IMR-90 (cell line): ENCODE results near the gene KRABD2.

ENCODE experiments used
- ATAC-seq: fragments of 200-7000 bp; cut with Tn5 transposase; 2 replicates; pipeline ENCODE4 v1.9.1; 2020; ENCODE audit warnings: low read depth, mild to moderate bottlenecking, moderate library complexity
- BruUV-seq: library from RNA; stranded (reverse); fragments of 400-500 nt; replicated peaks from 2 replicates; lab custom pipeline; 2021; lab: Mats Ljungman, UMichigan
- CTCF ChIA-PET: fragments of 300-600 bp; formaldehyde crosslinking; extraction: SDS; loops from one replicate; lab custom pipeline; 2021; ENCODE audit warnings: antibody characterized with exemption; lab: Yijun Ruan, JAX
- POLR2A ChIA-PET: fragments of 300-600 bp; sonication (Branson Sonifier 250); formaldehyde crosslinking; loops from one replicate; lab custom pipeline; 2022; ENCODE audit warnings: antibody characterized with exemption; ENCODE audit not compliant: unreplicated experiment; lab: Charles Lee
- DNase-seq: peaks from one replicate; pipeline ENCODE4 v3.0.0; 2013
- H2AFZ ChIP-seq: replicated peaks from 2 replicates; pipeline ENCODE3; 2013; ENCODE audit warnings: low read length, mild to moderate bottlenecking; ENCODE audit not compliant: poor library complexity
- H2AK5ac ChIP-seq: 2 replicates; pipeline ENCODE4 v1.6.1; 2013; ENCODE audit warnings: low read depth, low read length, inconsistent platforms
- H2AK9ac ChIP-seq: replicated peaks from 2 replicates; pipeline ENCODE3; 2013; ENCODE audit warnings: mild to moderate bottlenecking, low read depth, low read length, moderate library complexity; ENCODE audit not compliant: poor library complexity
- H2BK120ac ChIP-seq: 2 replicates; pipeline ENCODE4 v1.6.1; 2013; ENCODE audit warnings: low read depth, low read length, inconsistent platforms
- H2BK15ac ChIP-seq: 3 replicates; pipeline ENCODE4 v1.6.1; 2013; ENCODE audit warnings: low read depth, low read length, inconsistent platforms
- H2BK20ac ChIP-seq: 2 replicates; pipeline ENCODE4 v1.6.1; 2013; ENCODE audit warnings: low read depth, mild to moderate bottlenecking, inconsistent platforms, low read length, moderate library complexity
- H2BK5ac ChIP-seq: 2 replicates; pipeline ENCODE4 v1.6.1; 2013; ENCODE audit warnings: mild to moderate bottlenecking, low read depth, low read length, inconsistent platforms; ENCODE audit not compliant: poor library complexity, severe bottlenecking
- H3K14ac ChIP-seq: replicated peaks from 2 replicates; pipeline ENCODE4 v1.6.1; 2013; ENCODE audit warnings: low read depth, low read length, inconsistent platforms
- H3K18ac ChIP-seq: 2 replicates; pipeline ENCODE4 v1.6.1; 2013; ENCODE audit warnings: low read depth, low read length, control low read depth
- H3K23ac ChIP-seq: 2 replicates; pipeline ENCODE4 v1.6.1; 2013; ENCODE audit warnings: low read depth, low read length, inconsistent platforms
- H3K27ac ChIP-seq: 2 replicates; pipeline ENCODE4 v1.5.1; 2013; ENCODE audit warnings: mild to moderate bottlenecking, control low read depth, low read length; ENCODE audit not compliant: insufficient read depth
- H3K27me3 ChIP-seq: 2 replicates; pipeline ENCODE4 v1.6.1; 2013; ENCODE audit warnings: low read length; ENCODE audit not compliant: control insufficient read depth, insufficient read depth
- H3K36me3 ChIP-seq: 2 replicates; pipeline ENCODE4 v1.6.1; 2013; ENCODE audit warnings: low read length, mixed read lengths; ENCODE audit not compliant: control insufficient read depth, insufficient read depth
- H3K4ac ChIP-seq: 2 replicates; pipeline ENCODE4 v1.6.1; 2013; ENCODE audit warnings: low read depth, low read length, inconsistent platforms
- H3K4me1 ChIP-seq: 2 replicates; pipeline ENCODE4 v1.6.1; 2013; ENCODE audit warnings: low read length, mixed read lengths; ENCODE audit not compliant: control insufficient read depth, insufficient read depth
- H3K4me2 ChIP-seq: 2 replicates; pipeline ENCODE4 v1.6.1; 2013; ENCODE audit warnings: low read depth, mild to moderate bottlenecking, control low read depth, low read length, moderate library complexity
- H3K4me3 ChIP-seq: 2 replicates; pipeline ENCODE4 v1.5.1; 2013; ENCODE audit warnings: low read depth, mild to moderate bottlenecking, control low read depth, low read length, moderate library complexity; ENCODE audit not compliant: insufficient read depth
- H3K56ac ChIP-seq: 2 replicates; pipeline ENCODE4 v1.6.1; 2013; ENCODE audit warnings: low read length, inconsistent platforms; ENCODE audit not compliant: insufficient read depth; ENCODE audit errors: extremely low read depth
- H3K79me1 ChIP-seq, 2 experiments: 2 replicates each; pipeline ENCODE4 v1.6.1; 2013; ENCODE audit warnings: low read length in 2 of 2, inconsistent platforms in 1 of 2, low read depth in 1 of 2
- H3K9ac ChIP-seq: 2 replicates; pipeline ENCODE4 v1.6.1; 2013; ENCODE audit warnings: low read depth, low read length, control low read depth
- H3K9me1 ChIP-seq: 2 replicates; pipeline ENCODE4 v1.6.1; 2013; ENCODE audit warnings: low read length, inconsistent platforms; ENCODE audit not compliant: insufficient read depth
- H3K9me3 ChIP-seq: 2 replicates; pipeline ENCODE4 v1.6.1; 2013; ENCODE audit warnings: low read length; ENCODE audit not compliant: control insufficient read depth, insufficient read depth
- H4K20me1 ChIP-seq: 2 replicates; pipeline ENCODE4 v1.6.1; 2013; ENCODE audit warnings: low read length, inconsistent platforms; ENCODE audit not compliant: insufficient read depth
- H4K5ac ChIP-seq: 2 replicates; pipeline ENCODE4 v1.6.1; 2013; ENCODE audit warnings: mild to moderate bottlenecking, low read depth, low read length, control low read depth
- H4K8ac ChIP-seq, 2 experiments: 2 replicates each; pipeline ENCODE4 v1.6.1; 2013; ENCODE audit warnings: low read depth in 2 of 2, low read length in 2 of 2, control low read depth in 1 of 2, inconsistent platforms in 1 of 2
- H4K91ac ChIP-seq: 2 replicates; pipeline ENCODE4 v1.6.1; 2013; ENCODE audit warnings: low read depth, low read length, inconsistent platforms; ENCODE audit not compliant: insufficient read depth
- CEBPB ChIP-seq: IDR thresholded peaks from 2 replicates; pipeline ENCODE4 v1.6.1; 2012; ENCODE audit warnings: low read depth, low read length, improper control_type of control experiment
- CHD1 ChIP-seq: IDR thresholded peaks from 2 replicates; pipeline ENCODE4 v1.6.1; 2012; ENCODE audit warnings: low read depth, low read length, improper control_type of control experiment
- MAFK ChIP-seq: IDR thresholded peaks from 2 replicates; pipeline ENCODE4 v1.6.1; 2012; ENCODE audit warnings: low read depth, low read length, improper control_type of control experiment
- MAZ ChIP-seq: IDR thresholded peaks from 2 replicates; pipeline ENCODE4 v1.6.1; 2012; ENCODE audit warnings: low read depth, mild to moderate bottlenecking, low read length, improper control_type of control experiment, moderate library complexity, borderline replicate concordance
- MXI1 ChIP-seq: IDR thresholded peaks from 2 replicates; pipeline ENCODE4 v1.6.1; 2012; ENCODE audit warnings: low read depth, mild to moderate bottlenecking, low read length, moderate library complexity, borderline replicate concordance
- NFE2L2 ChIP-seq: fragments of 150-350 bp; IDR thresholded peaks from 2 replicates; pipeline ENCODE4 v1.6.1; 2016; ENCODE audit warnings: low read depth, mild to moderate bottlenecking, low read length
- POLR2A ChIP-seq: IDR thresholded peaks from 2 replicates; pipeline ENCODE4 v1.6.1; 2012; ENCODE audit warnings: mild to moderate bottlenecking, low read depth, low read length
- RAD21 ChIP-seq: IDR thresholded peaks from 2 replicates; pipeline ENCODE4 v1.6.1; 2012; ENCODE audit warnings: low read length, improper control_type of control experiment
- RCOR1 ChIP-seq: IDR thresholded peaks from 2 replicates; pipeline ENCODE4 v1.6.1; 2012; ENCODE audit warnings: mild to moderate bottlenecking, low read length, improper control_type of control experiment; ENCODE audit not compliant: insufficient replicate concordance
- RFX5 ChIP-seq: IDR thresholded peaks from 2 replicates; pipeline ENCODE4 v1.8.0; 2012; ENCODE audit warnings: low read depth, mild to moderate bottlenecking, low read length, moderate library complexity
- SMC3 ChIP-seq: fragments of 150-350 bp; IDR thresholded peaks from 2 replicates; pipeline ENCODE4 v1.6.1; 2016; ENCODE audit warnings: low read depth, mild to moderate bottlenecking, antibody characterized with exemption, low read length, moderate library complexity
- WGBS, 2 experiments: methylation state at CpG; one replicate each; pipeline versions ENCODE4 v1.1.5 to v1.1.7; 2013; ENCODE audit warnings: missing lambda C conversion rate in 2 of 2; ENCODE audit not compliant: insufficient read length in 1 of 2; ENCODE audit errors: extremely low coverage in 2 of 2; 5-methylcytosine and 5-hydroxymethylcytosine counted together
- dilution Hi-C: fragments of 300-500 bp; cut with HindIII; formaldehyde crosslinking; loops from one replicate; pipeline ENCODE4 v1.14.3; 2018; ENCODE audit warnings: low sequenced_read_pairs; ENCODE audit not compliant: unreplicated experiment
- in situ Hi-C: fragments of 300-500 bp; cut with MboI; formaldehyde crosslinking; loops from 3 replicates; pipeline ENCODE4 v1.14.3; 2019; ENCODE audit warnings: low sequenced_read_pairs, inconsistent platforms, mixed read lengths
- intact Hi-C: fragments of 100-400 bp; cut with micrococcal nuclease; formaldehyde crosslinking; loops from 2 replicates; pipeline ENCODE4 v1.10.0; 2022
- TF ChIP-seq, protein P1 (sequence below): fragments of 150-350 bp; IDR thresholded peaks from 2 replicates; pipeline ENCODE4 v1.6.1; 2017; ENCODE audit warnings: mild to moderate bottlenecking, antibody characterized with exemption, low read length, low read depth
- TF ChIP-seq, protein P2 (sequence below): conservative IDR thresholded peaks from 2 replicates; pipeline ENCODE4 v1.5.1; 2012; ENCODE audit warnings: mild to moderate bottlenecking, low read depth, low read length, improper control_type of control experiment
- TF ChIP-seq, protein P3 (sequence below): fragments of 150-350 bp; IDR thresholded peaks from 2 replicates; pipeline ENCODE4 v1.6.1; 2016; ENCODE audit warnings: low read depth, mild to moderate bottlenecking, low read length, moderate library complexity, borderline replicate concordance

Gene KRABD2

DNA sequence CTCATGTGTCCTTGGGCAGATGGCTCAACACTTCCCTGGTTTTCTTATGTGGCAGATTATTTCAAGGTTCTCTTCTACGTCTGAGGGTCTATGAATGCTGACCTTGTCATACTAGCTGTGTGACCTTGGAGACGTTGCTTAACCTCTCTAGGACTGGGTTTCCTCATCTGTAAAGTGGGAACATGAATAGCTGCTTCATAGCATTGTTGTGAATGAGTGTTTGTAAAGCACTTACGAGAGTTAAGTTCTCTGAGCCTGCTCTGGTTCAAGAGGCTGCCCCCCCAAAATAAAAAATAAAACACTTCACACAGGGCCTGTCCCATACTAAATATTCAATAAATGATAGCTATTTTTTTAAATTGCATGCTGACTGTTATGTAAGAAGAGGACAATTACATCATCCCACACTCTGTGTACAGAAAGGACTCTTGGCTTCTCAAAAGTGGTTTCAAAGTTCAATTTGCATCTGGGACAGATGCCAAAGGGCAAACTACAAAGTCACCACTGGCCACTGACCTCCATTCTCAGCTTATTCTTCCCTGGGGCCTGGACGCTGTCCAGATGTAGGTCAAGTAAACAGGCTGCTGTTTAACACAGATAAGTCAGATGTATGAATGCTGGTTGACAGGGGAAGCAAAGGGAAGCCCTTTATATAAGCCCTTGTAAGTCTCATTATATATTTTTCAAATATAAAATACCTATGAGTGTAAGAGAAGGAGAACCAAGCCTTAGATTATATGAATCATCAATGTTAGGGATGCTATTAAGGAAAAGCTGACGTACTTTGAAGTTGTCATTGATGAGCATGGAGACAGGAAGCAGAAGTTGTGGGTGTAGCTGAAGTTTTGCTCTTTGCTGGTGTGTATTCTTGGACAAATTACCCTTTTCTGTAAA lies 43.8 kb upstream of the KRABD2 start:
- dilution Hi-C loops (no loop called here), intact Hi-C loops (no loop called here), in situ Hi-C loops (no loop called here)
- no peak overlapping the region for H3K14ac ChIP-seq
- H3K27me3 ChIP-seq = peaks cover 15% of the 10 kb centered on the region
- H2BK20ac ChIP-seq = no peak overlapping the region
- no peak overlapping the region for H4K91ac ChIP-seq
- no peak overlapping the region for H3K4ac ChIP-seq
- H3K79me1 ChIP-seq = no peaks in the 10 kb centered on the region
- no peak overlapping the region for H2BK120ac ChIP-seq
- H3K4me1 ChIP-seq = peaks cover 2% of the 10 kb centered on the region; the same call in 1 of the 2 replicates
- no peak overlapping the region for H4K8ac ChIP-seq
- H4K20me1 ChIP-seq = no peaks in the 10 kb centered on the region
- WGBS, 2 experiments = 0% methylated on average over 1 of the region's 5 CpGs; no CpG with 5 or more reads in 1 of the 2 experiments
- ChIA-PET POLR2A (interaction anchor here (1.2 kb wide), 1 partner anchor 15 kb away, joined by 4 read pairs; the partner anchor contains the start of gene NDEL1), CTCF (interaction anchor here (0.6 to 1.9 kb wide), 4 partner anchors 10 to 325 kb away, joined by 4 to 10 read pairs (median 4); no protein-coding TSS in a partner anchor)
- no peaks in the 10 kb centered on the region for H3K36me3 ChIP-seq
- no peak overlapping the region for H3K27ac ChIP-seq
- no peak overlapping the region for H2BK5ac ChIP-seq
- H3K9me1 ChIP-seq = peaks cover 3% of the 10 kb centered on the region; the same call in 1 of the 2 replicates
- no peak overlapping the region for H2AK5ac ChIP-seq
- no peak overlapping the region for H3K23ac ChIP-seq
- H3K56ac ChIP-seq = no peak overlapping the region
- no peak overlapping the region for H2BK15ac ChIP-seq
- H2AFZ ChIP-seq = no peak overlapping the region
- DNase-seq = peak; percentile 52
- no peak overlapping the region; the same call in 1 of the 2 replicates for H3K4me2 ChIP-seq
- H2AK9ac ChIP-seq = no peak overlapping the region
- 0 out of 2 replicates have a peak, but pooled peaks cover 2% of the 10 kb centered on the region for H3K9me3 ChIP-seq
- no TSS peak for BruUV-seq
- H3K9ac ChIP-seq = no peak overlapping the region
- H3K18ac ChIP-seq = no peak overlapping the region
- ATAC-seq = peak; percentile 71
- no peak overlapping the region for H4K5ac ChIP-seq
- no peak overlapping the region for H3K4me3 ChIP-seq
- TF ChIP-seq, protein P1, sequence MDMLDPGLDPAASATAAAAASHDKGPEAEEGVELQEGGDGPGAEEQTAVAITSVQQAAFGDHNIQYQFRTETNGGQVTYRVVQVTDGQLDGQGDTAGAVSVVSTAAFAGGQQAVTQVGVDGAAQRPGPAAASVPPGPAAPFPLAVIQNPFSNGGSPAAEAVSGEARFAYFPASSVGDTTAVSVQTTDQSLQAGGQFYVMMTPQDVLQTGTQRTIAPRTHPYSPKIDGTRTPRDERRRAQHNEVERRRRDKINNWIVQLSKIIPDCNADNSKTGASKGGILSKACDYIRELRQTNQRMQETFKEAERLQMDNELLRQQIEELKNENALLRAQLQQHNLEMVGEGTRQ = no peak
- TF ChIP-seq RAD21 = no peak
- TF ChIP-seq RFX5 = no peak
- TF ChIP-seq RCOR1 = no peak
- no peak for TF ChIP-seq CHD1
- TF ChIP-seq MXI1 = no peak
- TF ChIP-seq CEBPB = no peak
- TF ChIP-seq MAFK = no peak
- TF ChIP-seq MAZ = no peak
- no peak for TF ChIP-seq SMC3
- TF ChIP-seq, protein P2, sequence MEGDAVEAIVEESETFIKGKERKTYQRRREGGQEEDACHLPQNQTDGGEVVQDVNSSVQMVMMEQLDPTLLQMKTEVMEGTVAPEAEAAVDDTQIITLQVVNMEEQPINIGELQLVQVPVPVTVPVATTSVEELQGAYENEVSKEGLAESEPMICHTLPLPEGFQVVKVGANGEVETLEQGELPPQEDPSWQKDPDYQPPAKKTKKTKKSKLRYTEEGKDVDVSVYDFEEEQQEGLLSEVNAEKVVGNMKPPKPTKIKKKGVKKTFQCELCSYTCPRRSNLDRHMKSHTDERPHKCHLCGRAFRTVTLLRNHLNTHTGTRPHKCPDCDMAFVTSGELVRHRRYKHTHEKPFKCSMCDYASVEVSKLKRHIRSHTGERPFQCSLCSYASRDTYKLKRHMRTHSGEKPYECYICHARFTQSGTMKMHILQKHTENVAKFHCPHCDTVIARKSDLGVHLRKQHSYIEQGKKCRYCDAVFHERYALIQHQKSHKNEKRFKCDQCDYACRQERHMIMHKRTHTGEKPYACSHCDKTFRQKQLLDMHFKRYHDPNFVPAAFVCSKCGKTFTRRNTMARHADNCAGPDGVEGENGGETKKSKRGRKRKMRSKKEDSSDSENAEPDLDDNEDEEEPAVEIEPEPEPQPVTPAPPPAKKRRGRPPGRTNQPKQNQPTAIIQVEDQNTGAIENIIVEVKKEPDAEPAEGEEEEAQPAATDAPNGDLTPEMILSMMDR = no peak
- TF ChIP-seq POLR2A = no peak
- TF ChIP-seq NFE2L2 = no peak
- TF ChIP-seq, protein P3, sequence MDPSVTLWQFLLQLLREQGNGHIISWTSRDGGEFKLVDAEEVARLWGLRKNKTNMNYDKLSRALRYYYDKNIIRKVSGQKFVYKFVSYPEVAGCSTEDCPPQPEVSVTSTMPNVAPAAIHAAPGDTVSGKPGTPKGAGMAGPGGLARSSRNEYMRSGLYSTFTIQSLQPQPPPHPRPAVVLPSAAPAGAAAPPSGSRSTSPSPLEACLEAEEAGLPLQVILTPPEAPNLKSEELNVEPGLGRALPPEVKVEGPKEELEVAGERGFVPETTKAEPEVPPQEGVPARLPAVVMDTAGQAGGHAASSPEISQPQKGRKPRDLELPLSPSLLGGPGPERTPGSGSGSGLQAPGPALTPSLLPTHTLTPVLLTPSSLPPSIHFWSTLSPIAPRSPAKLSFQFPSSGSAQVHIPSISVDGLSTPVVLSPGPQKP = no peak
